Caco-2 (cell line): ENCODE results near the gene AZU1. TPM values are rescaled to one million over a fixed set of nuclear protein-coding genes. Genes with fewer than 3 reads are reported as not detected.
A peak's percentile ranks its signal among the peaks of the same experiment; 100 is the strongest.

Source experiments
- BruUV-seq: library from RNA; stranded (reverse); fragments of 400-500 nt; replicated peaks from 2 replicates; lab custom pipeline; 2021; lab: Mats Ljungman, UMichigan
- CTCF ChIA-PET: fragments of 300-600 bp; sonication (Branson Sonifier 250); formaldehyde crosslinking; loops from one replicate; lab custom pipeline; 2022; ENCODE audit warnings: antibody characterized with exemption; lab: Charles Lee
- POLR2A ChIA-PET: fragments of 300-600 bp; sonication (Branson Sonifier 250); formaldehyde crosslinking; loops from one replicate; lab custom pipeline; 2022; ENCODE audit warnings: antibody characterized with exemption; lab: Charles Lee
- DNase-seq, 2 experiments: peaks; one replicate each; pipeline versions ENCODE4 v3.0.0 to v3.0.0-alpha.2; 2020 to 2022
- H3K27me3 ChIP-seq: replicated peaks from 2 replicates; pipeline ENCODE4 v1.6.0; 2011; ENCODE audit warnings: low read length; ENCODE audit not compliant: control insufficient read depth, insufficient read depth
- H3K36me3 ChIP-seq: 2 replicates; pipeline ENCODE4 v1.5.1; 2011; ENCODE audit warnings: low read length; ENCODE audit not compliant: control insufficient read depth, insufficient read depth
- H3K4me1 ChIP-seq: fragments of 250-450 bp; sonication (Bioruptor Pico); 2 replicates; pipeline ENCODE4 v1.5.1; 2020; ENCODE audit warnings: mild to moderate bottlenecking
- H3K4me3 ChIP-seq: 2 replicates; pipeline ENCODE4 v1.5.1; 2011; ENCODE audit warnings: low read depth, mild to moderate bottlenecking, control low read depth, low read length
- H3K9me3 ChIP-seq: fragments of 250-450 bp; sonication (Bioruptor Pico); 2 replicates; pipeline ENCODE4 v1.5.1; 2020; ENCODE audit warnings: mild to moderate bottlenecking, moderate library complexity
- H3K27ac Mint-ChIP-seq: one replicate; pipeline ENCODE4 v1.8.0; 2022; ENCODE audit warnings: mixed read lengths; ENCODE audit not compliant: unreplicated experiment
- H3K27me3 Mint-ChIP-seq: one replicate; pipeline ENCODE4 v1.8.0; 2022; ENCODE audit warnings: mixed read lengths; ENCODE audit not compliant: insufficient read depth, unreplicated experiment
- H3K36me3 Mint-ChIP-seq: one replicate; pipeline ENCODE4 v1.8.0; 2022; ENCODE audit warnings: mild to moderate bottlenecking, mixed read lengths; ENCODE audit not compliant: insufficient read depth, unreplicated experiment
- H3K4me1 Mint-ChIP-seq: one replicate; pipeline ENCODE4 v1.8.0; 2022; ENCODE audit warnings: low read depth, mixed read lengths; ENCODE audit not compliant: unreplicated experiment
- H3K4me3 Mint-ChIP-seq: one replicate; pipeline ENCODE4 v1.8.0; 2022; ENCODE audit warnings: mild to moderate bottlenecking, moderate library complexity, mixed read lengths; ENCODE audit not compliant: unreplicated experiment
- H3K9me3 Mint-ChIP-seq: one replicate; pipeline ENCODE4 v1.8.0; 2022; ENCODE audit warnings: mixed read lengths; ENCODE audit not compliant: unreplicated experiment
- CTCF ChIP-seq, 2 experiments: fragments of 200-600 bp in 1 of 2; IDR thresholded peaks; 1 replicate in 1 of 2; 2 replicates in 1 of 2; pipeline versions ENCODE4 v1.5.1 to v1.8.0; 2011 to 2022; ENCODE audit warnings: antibody characterized with exemption in 1 of 2, control low read depth in 1 of 2, inconsistent platforms in 1 of 2, low read depth in 1 of 2, low read length in 1 of 2, mild to moderate bottlenecking in 1 of 2, moderate library complexity in 1 of 2; ENCODE audit not compliant: insufficient read depth in 1 of 2, severe bottlenecking in 1 of 2, unreplicated experiment in 1 of 2
- intact Hi-C: fragments of 100-400 bp; cut with micrococcal nuclease; formaldehyde crosslinking; loops from one replicate; pipeline ENCODE4 v1.10.0; 2022; ENCODE audit not compliant: unreplicated experiment
- total RNA-seq: library from RNA; stranded (reverse); gene quantifications from 2 replicates; pipeline ENCODE4 v1.2.3, GENCODE V29; 2022

The AZU1 gene
- total RNA-seq, 1 experiment from 2014 or later = not detected

GRCh38 chr19:803099-803561, 24.5 kb upstream of the AZU1 start:
- Mint-ChIP-seq H3K4me3 (peak overlapping the region; percentile 37), H3K4me1 (peaks cover 17% of the 10 kb centered on the region), H3K9me3 (no peaks in the 10 kb centered on the region), H3K36me3 (peaks cover 97% of the 10 kb centered on the region), H3K27me3 (no peaks in the 10 kb centered on the region), H3K27ac (peak overlapping the region; percentile 61)
- peaks cover 32% of the 10 kb centered on the region for H3K4me1 ChIP-seq
- BruUV-seq = no TSS peak
- H3K9me3 ChIP-seq = no peaks in the 10 kb centered on the region
- no peak overlapping the region for H3K4me3 ChIP-seq
- POLR2A ChIA-PET = no interaction called here
- DNase-seq = no peak
- H3K27me3 ChIP-seq = no peaks in the 10 kb centered on the region
- intact Hi-C loops = no loop called here
- no peak for TF ChIP-seq CTCF (IDR thresholded peaks at IDR 0.05; ENCODE audit: insufficient read depth in 1 of 2, low read depth in 1 of 2, low read length in 1 of 2, severe bottlenecking in 1 of 2, unreplicated experiment in 1 of 2)
- CTCF ChIA-PET = no interaction called here
- peaks cover 19% of the 10 kb centered on the region for H3K36me3 ChIP-seq

DNA sequence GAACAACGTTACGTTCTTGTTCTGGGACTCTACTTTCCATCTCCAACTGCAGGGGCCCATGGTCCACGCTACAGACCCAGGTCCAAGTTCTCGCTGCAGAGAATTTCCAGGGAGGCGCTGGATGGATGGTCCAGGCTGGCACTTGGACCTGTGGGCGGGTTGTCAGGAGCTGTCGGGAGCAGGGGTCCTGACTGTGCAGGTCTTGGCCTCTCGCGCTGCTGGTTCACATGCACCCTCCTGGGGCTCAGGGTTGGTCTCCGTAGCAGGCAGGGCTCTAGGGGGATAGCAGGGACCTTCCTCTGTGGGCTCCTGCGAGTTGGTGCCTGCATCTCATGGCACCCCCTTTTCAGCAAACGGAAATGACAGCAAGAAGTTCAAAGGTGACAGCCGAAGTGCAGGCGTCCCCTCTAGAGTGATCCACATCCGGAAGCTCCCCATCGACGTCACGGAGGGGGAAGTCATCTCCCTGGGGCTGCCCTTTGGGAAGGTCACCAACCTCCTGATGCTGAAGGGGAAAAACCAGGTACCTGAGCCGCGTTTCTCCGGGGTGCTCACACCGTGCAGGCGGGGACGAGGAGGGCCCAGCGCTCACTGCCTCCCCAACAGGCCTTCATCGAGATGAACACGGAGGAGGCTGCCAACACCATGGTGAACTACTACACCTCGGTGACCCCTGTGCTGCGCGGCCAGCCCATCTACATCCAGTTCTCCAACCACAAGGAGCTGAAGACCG, 23.8 kb upstream of the AZU1 start:
- Histone ChIP-seq H3K4me3 (no peak overlapping the region), H3K36me3 (peaks cover 20% of the 10 kb centered on the region), H3K4me1 (peaks cover 32% of the 10 kb centered on the region), H3K27me3 (no peaks in the 10 kb centered on the region), H3K9me3 (no peaks in the 10 kb centered on the region)
- Mint-ChIP-seq H3K36me3 (peaks cover 97% of the 10 kb centered on the region), H3K4me1 (peaks cover 17% of the 10 kb centered on the region), H3K27ac (no peak overlapping the region), H3K4me3 (no peak overlapping the region), H3K27me3 (no peaks in the 10 kb centered on the region), H3K9me3 (no peaks in the 10 kb centered on the region)
- BruUV-seq = no TSS peak
- TF ChIP-seq CTCF (IDR thresholded peaks at IDR 0.05; ENCODE audit: insufficient read depth in 1 of 2, low read depth in 1 of 2, low read length in 1 of 2, severe bottlenecking in 1 of 2, unreplicated experiment in 1 of 2) = no peak
- DNase-seq = no peak
- intact Hi-C loops = no loop called here
- POLR2A ChIA-PET = no interaction called here
- CTCF ChIA-PET = no interaction called here

- Mint-ChIP-seq H3K4me3 (no peak overlapping the region), H3K9me3 (no peaks in the 10 kb centered on the region), H3K4me1 (peaks cover 13% of the 10 kb centered on the region), H3K36me3 (peaks cover 97% of the 10 kb centered on the region), H3K27ac (no peak overlapping the region), H3K27me3 (no peaks in the 10 kb centered on the region)
- CTCF ChIA-PET = no interaction called here
- Histone ChIP-seq H3K9me3 (no peaks in the 10 kb centered on the region), H3K36me3 (peaks cover 16% of the 10 kb centered on the region), H3K27me3 (no peaks in the 10 kb centered on the region), H3K4me3 (no peak overlapping the region), H3K4me1 (peaks cover 24% of the 10 kb centered on the region)
- POLR2A ChIA-PET = no interaction called here
- no peak for TF ChIP-seq CTCF (IDR thresholded peaks at IDR 0.05; ENCODE audit: insufficient read depth in 1 of 2, low read depth in 1 of 2, low read length in 1 of 2, severe bottlenecking in 1 of 2, unreplicated experiment in 1 of 2)
- intact Hi-C loops = no loop called here
- DNase-seq = no peak
- no TSS peak for BruUV-seq
Observed at GRCh38 chr19:804419-805165, 23.0 kb upstream of the AZU1 start.
